ENCODE measurements around the gene VCPKMT. TPM values are rescaled to one million over a fixed set of nuclear protein-coding genes. Genes with fewer than 3 reads are reported as not detected.

The VCPKMT gene
- total RNA-seq, 4 donors from 2014 or later, result 8.1 to 12.5 (median 11.9) TPM

- no peak for DNase-seq (ENCODE audit: low spot score in 2 of 2)
- H3K27ac ChIP-seq, result no peak overlapping the region
- H3K36me3 ChIP-seq, result no peaks in the 10 kb centered on the region
- H3K9me3 ChIP-seq, result no peaks in the 10 kb centered on the region
- WGBS, result 89% methylated on average over 11 of the region's 11 CpGs
- H3K4me1 ChIP-seq, result peaks cover 6% of the 10 kb centered on the region
- H3K4me3 ChIP-seq, result no peak overlapping the region
- no peaks in the 10 kb centered on the region for H3K27me3 ChIP-seq
- TF ChIP-seq CTCF (IDR thresholded peaks at IDR 0.05) (no peak), EP300 (IDR thresholded peaks at IDR 0.05) (no peak), POLR2A (IDR thresholded peaks at IDR 0.05) (no peak), POLR2AphosphoS5 (IDR thresholded peaks at IDR 0.05) (no peak)
These were observed 22.2 kb downstream of the VCPKMT start for GRCh38 chr14:50094056-50094755.

DNA sequence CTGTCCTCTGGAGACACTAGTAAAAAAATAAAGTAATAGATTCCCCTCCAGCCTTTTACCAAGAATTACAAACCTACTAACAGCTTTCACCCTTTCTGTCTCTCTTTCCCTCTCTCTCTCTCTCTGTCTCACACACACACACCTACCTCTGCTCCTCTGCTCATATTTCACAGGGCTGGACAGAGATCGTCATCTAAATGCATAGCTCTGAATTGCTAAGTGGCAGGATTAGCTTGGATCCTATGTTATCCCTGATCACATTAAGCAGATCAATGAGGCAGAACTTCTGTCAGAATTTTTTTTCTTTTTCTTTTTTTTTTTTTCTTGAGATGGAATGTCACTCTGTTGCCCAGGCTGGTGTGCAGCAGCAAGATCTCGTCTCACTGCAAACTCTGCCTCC, 22.9 kb downstream of the VCPKMT start:
- no peak for TF ChIP-seq EP300 (IDR thresholded peaks at IDR 0.05)
- no peak for TF ChIP-seq POLR2A (IDR thresholded peaks at IDR 0.05)
- TF ChIP-seq CTCF (IDR thresholded peaks at IDR 0.05), result no peak
- TF ChIP-seq POLR2AphosphoS5 (IDR thresholded peaks at IDR 0.05), result no peak
- DNase-seq (ENCODE audit: low spot score in 2 of 2), result no peak
- Histone ChIP-seq H3K27ac (no peak overlapping the region), H3K27me3 (no peaks in the 10 kb centered on the region), H3K4me3 (no peak overlapping the region), H3K9me3 (no peaks in the 10 kb centered on the region), H3K4me1 (peaks cover 6% of the 10 kb centered on the region), H3K36me3 (no peaks in the 10 kb centered on the region)
- WGBS, result 33% methylated on average over 2 of the region's 2 CpGs

DNA sequence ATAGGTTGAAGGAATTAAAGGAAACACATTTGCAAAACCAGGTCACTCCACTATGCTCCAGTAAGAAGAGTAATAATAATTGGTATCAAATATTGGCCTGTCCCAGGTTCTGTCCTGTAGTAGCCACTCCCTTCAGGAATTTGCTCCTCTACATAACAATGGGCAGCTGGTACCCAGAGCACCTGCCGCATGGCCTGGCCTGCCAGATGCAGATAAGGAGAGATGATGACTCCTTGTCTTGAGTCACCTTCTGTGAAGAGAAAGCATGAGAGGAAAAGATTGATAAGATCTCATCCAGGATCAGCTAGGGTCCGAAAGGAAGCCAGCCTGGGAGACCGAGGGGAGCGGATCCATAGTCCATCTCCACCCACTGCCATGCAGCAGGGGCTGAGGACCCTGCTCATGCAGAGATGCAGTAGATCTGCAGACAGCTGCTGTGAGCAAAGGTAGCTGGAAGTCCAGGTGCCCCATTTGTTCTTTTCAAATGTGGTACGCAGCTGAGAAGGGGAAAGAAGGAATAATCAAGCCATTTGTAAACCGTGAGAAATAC, 24.3 kb downstream of the VCPKMT start:
- peaks cover 6% of the 10 kb centered on the region for H3K4me1 ChIP-seq
- no peak overlapping the region for H3K4me3 ChIP-seq
- no peaks in the 10 kb centered on the region for H3K27me3 ChIP-seq
- no peaks in the 10 kb centered on the region for H3K36me3 ChIP-seq
- TF ChIP-seq CTCF (IDR thresholded peaks at IDR 0.05) (no peak), EP300 (IDR thresholded peaks at IDR 0.05) (no peak), POLR2A (IDR thresholded peaks at IDR 0.05) (no peak), POLR2AphosphoS5 (IDR thresholded peaks at IDR 0.05) (no peak)
- H3K9me3 ChIP-seq, result no peaks in the 10 kb centered on the region
- 88% methylated on average over 6 of the region's 6 CpGs for WGBS
- H3K27ac ChIP-seq, result no peak overlapping the region
- no peak for DNase-seq (ENCODE audit: low spot score in 2 of 2)

GRCh38 chr14:50091240-50091913, 25.0 kb downstream of the VCPKMT start:
- TF ChIP-seq EP300 (IDR thresholded peaks at IDR 0.05) (no peak), POLR2A (IDR thresholded peaks at IDR 0.05) (no peak), CTCF (IDR thresholded peaks at IDR 0.05) (no peak), POLR2AphosphoS5 (IDR thresholded peaks at IDR 0.05) (no peak)
- H3K27me3 ChIP-seq, result no peaks in the 10 kb centered on the region
- WGBS, result 81% methylated on average over 7 of the region's 7 CpGs

GRCh38 chr14:50089208-50089607, 27.2 kb downstream of the VCPKMT start:
- H3K27me3 ChIP-seq, result no peaks in the 10 kb centered on the region
- TF ChIP-seq CTCF (IDR thresholded peaks at IDR 0.05) (no peak), EP300 (IDR thresholded peaks at IDR 0.05) (no peak), POLR2AphosphoS5 (IDR thresholded peaks at IDR 0.05) (no peak), POLR2A (IDR thresholded peaks at IDR 0.05) (no peak)
- H3K4me1 ChIP-seq, result no peaks in the 10 kb centered on the region
- no peak overlapping the region for H3K27ac ChIP-seq
- no peaks in the 10 kb centered on the region for H3K36me3 ChIP-seq
- no peak overlapping the region for H3K4me3 ChIP-seq
- no peak for DNase-seq (ENCODE audit: low spot score in 2 of 2)
- 100% methylated on average over 5 of the region's 5 CpGs for WGBS
- no peaks in the 10 kb centered on the region for H3K9me3 ChIP-seq

More at GRCh38 chr14:50091240-50091913, 25.0 kb downstream of the VCPKMT start:
- H3K36me3 ChIP-seq, result no peaks in the 10 kb centered on the region
- H3K9me3 ChIP-seq, result no peaks in the 10 kb centered on the region
- no peak for DNase-seq (ENCODE audit: low spot score in 2 of 2)
- peaks cover 3% of the 10 kb centered on the region for H3K4me1 ChIP-seq
- no peak overlapping the region for H3K27ac ChIP-seq
- H3K4me3 ChIP-seq, result no peak overlapping the region

Data from suprapubic skin (tissue), 4 donors.